Duodenal mucosa (tissue), 2 donors: Measurements from ENCODE around the gene CDH18.

Experiments
- H3K27ac ChIP-seq: one replicate; pipeline ENCODE4 v1.7.0; 2013; ENCODE audit warnings: low read depth, low read length
- H3K27me3 ChIP-seq, 2 donors: one replicate each; pipeline ENCODE4 v1.7.0; 2013; ENCODE audit warnings: low read length in 2 of 2, control low read depth in 1 of 2; ENCODE audit not compliant: insufficient read depth in 2 of 2, control insufficient read depth in 1 of 2
- H3K36me3 ChIP-seq, 2 donors: one replicate each; pipeline ENCODE4 v1.7.0; 2013; ENCODE audit warnings: low read length in 2 of 2, control low read depth in 1 of 2; ENCODE audit not compliant: insufficient read depth in 2 of 2, control insufficient read depth in 1 of 2
- H3K4me1 ChIP-seq, 2 donors: one replicate each; pipeline ENCODE4 v1.7.0; 2013; ENCODE audit warnings: low read length in 2 of 2, control low read depth in 1 of 2; ENCODE audit not compliant: insufficient read depth in 2 of 2, control insufficient read depth in 1 of 2
- H3K4me3 ChIP-seq, 2 donors: one replicate each; pipeline ENCODE4 v1.7.0; 2013; ENCODE audit warnings: low read length in 2 of 2, low read depth in 1 of 2
- H3K9ac ChIP-seq, 2 donors: one replicate each; pipeline ENCODE4 v1.7.0; 2013; ENCODE audit warnings: low read length in 2 of 2, low read depth in 1 of 2
- H3K9me3 ChIP-seq, 2 donors: one replicate each; pipeline ENCODE4 v1.7.0; 2013; ENCODE audit warnings: low read length in 2 of 2, control low read depth in 1 of 2; ENCODE audit not compliant: control insufficient read depth in 1 of 2

Gene CDH18

GRCh38 chr5:19866090-19866450 lies 121.9 kb downstream of the CDH18 start:
- Histone ChIP-seq H3K27me3 (no peaks in the 10 kb centered on the region), H3K4me3 (no peak overlapping the region), H3K27ac (no peak overlapping the region), H3K4me1 (no peaks in the 10 kb centered on the region), H3K9me3 (peaks cover 7% of the 10 kb centered on the region in 2 donors), H3K9ac (no peak overlapping the region), H3K36me3 (no peaks in the 10 kb centered on the region)

GRCh38 chr5:19865336-19866089 lies 122.5 kb downstream of the CDH18 start:
- no peaks in the 10 kb centered on the region for H3K4me1 ChIP-seq
- no peaks in the 10 kb centered on the region for H3K36me3 ChIP-seq
- H3K9ac ChIP-seq: no peak overlapping the region
- no peaks in the 10 kb centered on the region for H3K27me3 ChIP-seq
- peaks cover 7% of the 10 kb centered on the region in 2 donors for H3K9me3 ChIP-seq
- no peak overlapping the region for H3K4me3 ChIP-seq
- H3K27ac ChIP-seq: no peak overlapping the region

GRCh38 chr5:19862711-19863110 lies 125.3 kb downstream of the CDH18 start:
- no peak overlapping the region for H3K27ac ChIP-seq
- peaks cover 7% of the 10 kb centered on the region in 2 donors for H3K9me3 ChIP-seq
- no peak overlapping the region for H3K9ac ChIP-seq
- no peaks in the 10 kb centered on the region for H3K27me3 ChIP-seq
- no peaks in the 10 kb centered on the region for H3K36me3 ChIP-seq
- H3K4me1 ChIP-seq: no peaks in the 10 kb centered on the region
- no peak overlapping the region for H3K4me3 ChIP-seq

DNA sequence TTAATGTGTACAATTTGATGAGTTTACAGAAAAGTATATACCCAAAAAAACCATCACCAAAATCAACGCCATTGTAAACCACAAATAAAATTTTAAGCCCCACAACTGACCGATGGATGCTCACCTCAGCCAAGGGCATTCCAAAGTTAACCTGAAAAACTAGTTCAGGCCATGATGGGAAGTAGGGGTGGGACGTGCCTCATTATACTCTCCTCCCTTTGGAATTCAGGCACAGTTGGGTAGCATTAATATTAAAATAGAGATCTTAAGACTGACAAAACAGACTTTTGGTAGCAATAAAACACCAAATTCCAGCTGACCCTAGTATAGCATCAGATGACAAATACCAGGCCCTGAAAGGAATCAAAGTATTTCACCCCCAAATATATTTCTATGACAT lies 129.0 kb downstream of the CDH18 start:
- H3K4me1 ChIP-seq: no peaks in the 10 kb centered on the region
- no peak overlapping the region for H3K4me3 ChIP-seq

DNA sequence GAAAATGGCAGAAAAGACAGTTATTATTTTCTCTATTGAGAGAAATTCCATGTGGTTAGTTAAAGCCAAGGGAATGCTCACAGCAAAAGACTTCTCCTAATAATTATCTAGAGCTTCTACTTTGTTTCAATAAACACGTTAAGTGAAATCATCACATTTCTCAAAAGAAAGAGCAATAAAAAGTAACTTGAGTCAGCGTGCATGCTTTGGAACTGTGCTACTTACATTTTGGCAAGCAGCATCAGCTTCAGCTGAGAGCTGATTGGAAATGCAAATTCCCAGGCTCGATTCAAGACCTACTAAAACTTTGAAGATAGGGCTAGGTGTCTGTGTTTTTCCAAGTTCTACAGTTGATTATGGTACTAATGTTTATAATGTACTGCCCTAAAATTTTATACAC lies 132.1 kb downstream of the CDH18 start:
- Histone ChIP-seq H3K4me1 (no peaks in the 10 kb centered on the region), H3K36me3 (no peaks in the 10 kb centered on the region), H3K9ac (no peak overlapping the region), H3K9me3 (peaks cover 0 to 2% of the 10 kb centered on the region in 2 donors), H3K4me3 (no peak overlapping the region), H3K27ac (no peak overlapping the region), H3K27me3 (no peaks in the 10 kb centered on the region)

More for the DNA sequence above, 129.0 kb downstream of the CDH18 start:
- Histone ChIP-seq H3K27me3 (no peaks in the 10 kb centered on the region), H3K36me3 (no peaks in the 10 kb centered on the region), H3K27ac (no peak overlapping the region), H3K9ac (no peak overlapping the region), H3K9me3 (peaks cover 3 to 4% of the 10 kb centered on the region in 2 donors)

DNA sequence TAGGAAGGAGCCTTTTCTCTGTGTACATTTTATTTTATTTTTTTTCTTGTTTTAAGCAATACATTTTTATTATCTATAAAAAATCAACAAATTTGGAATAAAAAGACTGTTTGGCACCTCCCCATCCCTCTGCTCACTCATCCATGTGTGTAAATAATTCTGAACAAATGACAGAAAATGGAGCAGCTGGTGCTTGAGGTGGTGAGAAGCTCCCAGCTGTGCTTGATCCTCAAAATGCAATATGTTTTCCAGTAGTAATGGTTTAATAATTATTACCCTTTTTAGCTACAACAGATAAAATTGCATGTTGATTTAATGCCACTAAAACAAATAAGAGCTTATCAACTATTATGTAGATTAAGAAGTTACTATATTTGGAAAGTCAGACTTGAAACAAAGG lies 132.5 kb downstream of the CDH18 start:
- Histone ChIP-seq H3K9me3 (peaks cover 0 to 2% of the 10 kb centered on the region in 2 donors), H3K9ac (no peak overlapping the region), H3K27ac (no peak overlapping the region)

GRCh38 chr5:19855031-19855430 lies 133.0 kb downstream of the CDH18 start:
- Histone ChIP-seq H3K27me3 (no peaks in the 10 kb centered on the region), H3K9ac (no peak overlapping the region), H3K27ac (no peak overlapping the region), H3K9me3 (peaks cover 0 to 2% of the 10 kb centered on the region in 2 donors), H3K36me3 (no peaks in the 10 kb centered on the region), H3K4me1 (no peaks in the 10 kb centered on the region), H3K4me3 (no peak overlapping the region)

More for the DNA sequence above, 132.5 kb downstream of the CDH18 start:
- Histone ChIP-seq H3K36me3 (no peaks in the 10 kb centered on the region), H3K4me1 (no peaks in the 10 kb centered on the region), H3K4me3 (no peak overlapping the region), H3K27me3 (no peaks in the 10 kb centered on the region)

DNA sequence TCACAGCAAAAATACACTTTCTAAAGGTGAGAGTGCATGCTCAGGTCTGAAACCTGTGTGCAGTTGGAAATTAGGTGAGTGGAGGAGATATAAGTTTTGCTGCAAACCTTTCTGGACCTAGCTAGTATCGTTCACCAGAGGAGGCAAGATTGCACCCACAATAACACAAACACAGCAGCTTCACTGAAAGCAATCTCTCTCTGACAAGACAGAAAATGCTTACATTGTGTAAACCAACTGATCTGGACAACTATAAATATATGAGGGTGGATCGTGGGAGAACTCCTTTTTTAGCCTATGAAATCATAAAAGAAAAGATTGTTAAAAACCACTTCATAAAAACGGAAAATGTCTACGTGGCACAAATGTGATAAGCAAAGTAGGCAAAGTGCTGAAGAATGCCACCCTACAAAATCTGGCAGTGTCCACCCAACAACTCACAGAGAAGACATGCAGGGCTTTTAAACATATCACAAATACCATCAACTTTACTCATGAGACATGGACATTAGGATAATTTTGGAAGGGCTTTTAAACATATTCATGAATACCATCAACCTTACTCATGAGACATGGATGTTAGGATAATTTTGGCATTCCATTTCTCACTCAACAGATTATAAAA lies 134.3 kb downstream of the CDH18 start:
- Histone ChIP-seq H3K4me1 (no peaks in the 10 kb centered on the region), H3K36me3 (no peaks in the 10 kb centered on the region), H3K9me3 (peaks cover 0 to 2% of the 10 kb centered on the region in 2 donors), H3K4me3 (no peak overlapping the region), H3K27me3 (no peaks in the 10 kb centered on the region), H3K9ac (no peak overlapping the region), H3K27ac (no peak overlapping the region)

DNA sequence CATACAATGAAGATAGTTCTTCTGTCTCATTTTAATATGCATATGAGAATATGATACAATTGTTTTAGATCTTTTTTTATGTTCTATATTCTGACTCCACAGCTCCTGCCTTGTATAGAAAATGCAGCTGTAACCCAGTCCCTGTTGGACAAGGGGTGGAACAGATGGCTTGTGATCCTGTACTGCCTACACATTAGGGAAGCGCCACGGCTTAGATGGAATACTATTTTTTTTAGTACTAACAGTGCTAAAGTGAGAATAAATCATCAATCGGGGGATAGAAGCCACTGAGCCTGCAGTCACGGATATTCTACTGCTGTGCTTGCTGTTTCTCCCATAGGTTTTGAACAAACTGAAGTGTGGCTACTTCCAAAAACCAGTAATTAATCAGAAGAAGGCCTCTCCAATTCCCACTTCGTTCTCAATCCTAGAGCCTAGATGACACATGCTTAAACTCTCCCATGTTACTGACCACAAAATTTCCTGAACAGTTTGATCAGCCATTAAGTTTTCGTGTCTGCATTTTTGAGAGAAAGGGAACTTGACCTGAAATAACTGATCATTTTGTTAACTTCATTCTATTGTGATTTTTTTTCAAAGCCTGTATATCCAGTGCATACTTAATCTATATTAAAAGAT lies 150.3 kb downstream of the CDH18 start:
- Histone ChIP-seq H3K9me3 (peaks cover 12 to 21% of the 10 kb centered on the region in 2 donors), H3K36me3 (no peaks in the 10 kb centered on the region), H3K27me3 (no peaks in the 10 kb centered on the region), H3K4me1 (no peaks in the 10 kb centered on the region), H3K27ac (no peak overlapping the region), H3K9ac (no peak overlapping the region), H3K4me3 (no peak overlapping the region)

- Histone ChIP-seq H3K9ac (no peak overlapping the region), H3K4me1 (no peaks in the 10 kb centered on the region), H3K9me3 (peaks cover 12 to 24% of the 10 kb centered on the region in 2 donors)
Observed at GRCh38 chr5:19835442-19835841, 152.6 kb downstream of the CDH18 start.

More at GRCh38 chr5:19835442-19835841, 152.6 kb downstream of the CDH18 start:
- no peaks in the 10 kb centered on the region for H3K27me3 ChIP-seq
- no peak overlapping the region for H3K27ac ChIP-seq
- no peak overlapping the region for H3K4me3 ChIP-seq
- H3K36me3 ChIP-seq: no peaks in the 10 kb centered on the region
